GM12878 (cell line): ENCODE measurements around the gene ZWINT. TPM values are rescaled to one million over a fixed set of nuclear protein-coding genes. Genes with fewer than 3 reads are reported as not detected.

Experiments
- ATAC-seq: fragments of 200-7000 bp; cut with Tn5 transposase; 3 replicates; pipeline ENCODE4 v1.9.1; 2020; ENCODE audit warnings: mild to moderate bottlenecking, moderate library complexity
- BruUV-seq: library from RNA; stranded (reverse); fragments of 400-500 nt; replicated peaks from 2 replicates; lab custom pipeline; 2021; lab: Mats Ljungman, UMichigan
- CTCF ChIA-PET: fragments of 300-600 bp; sonication (Branson Sonifier 250); formaldehyde crosslinking; extraction: SDS; loops from one replicate; lab custom pipeline; 2021; ENCODE audit warnings: inconsistent platforms; lab: Yijun Ruan, JAX
- POLR2A ChIA-PET: fragments of 350-600 bp; formaldehyde crosslinking; extraction: SDS; loops from one replicate; lab custom pipeline; 2021; ENCODE audit warnings: inconsistent platforms; lab: Charles Lee
- RAD21 ChIA-PET: fragments of 300-600 bp; sonication (Branson Sonifier 250); formaldehyde crosslinking; loops from one replicate; lab custom pipeline; 2023; ENCODE audit warnings: antibody characterized with exemption; ENCODE audit not compliant: unreplicated experiment; lab: Charles Lee
- SMC1A ChIA-PET: fragments of 300-600 bp; sonication (Branson Sonifier 250); formaldehyde crosslinking; loops from one replicate; lab custom pipeline; 2023; ENCODE audit not compliant: unreplicated experiment, uncharacterized antibody; lab: Charles Lee
- DNase-seq: peaks from one replicate; pipeline ENCODE4 v3.0.0-alpha.2; 2011; ENCODE audit warnings: low read depth, low spot score
- FAIRE-seq: peaks from 3 replicates; lab custom pipeline; 2011; peaks lifted over from hg19 to GRCh38; lab: Jason Lieb, UNC
- H2AFZ ChIP-seq: 2 replicates; pipeline ENCODE4 v1.6.0; 2011; ENCODE audit warnings: low read depth, low read length, control low read depth; ENCODE audit not compliant: control insufficient read depth
- H3K27ac ChIP-seq: 2 replicates; pipeline ENCODE4 v1.5.1; 2011; ENCODE audit warnings: control low read depth; ENCODE audit not compliant: control insufficient read depth, insufficient read depth
- H3K27me3 ChIP-seq, 2 experiments: replicated peaks in 1 of 2; 2 replicates each; pipeline versions ENCODE4 v1.6.0 to v1.6.1; 2011; ENCODE audit warnings: low read length in 1 of 2; ENCODE audit not compliant: control insufficient read depth in 2 of 2, insufficient read depth in 2 of 2
- H3K36me3 ChIP-seq, 2 experiments: 2 replicates each; pipeline ENCODE4 v1.5.1; 2011; ENCODE audit warnings: low read length in 1 of 2; ENCODE audit not compliant: control insufficient read depth in 2 of 2, insufficient read depth in 2 of 2
- H3K4me1 ChIP-seq: 2 replicates; pipeline ENCODE4 v1.6.1; 2011; ENCODE audit warnings: mild to moderate bottlenecking, low read length, moderate library complexity, mixed read lengths; ENCODE audit not compliant: control insufficient read depth, insufficient read depth
- H3K4me2 ChIP-seq: 2 replicates; pipeline ENCODE4 v1.6.0; 2011; ENCODE audit warnings: control low read depth; ENCODE audit not compliant: control insufficient read depth, insufficient read depth
- H3K4me3 ChIP-seq: fragments of 200-600 bp; sonication (generic); 2 replicates; pipeline ENCODE4 v1.5.1; 2016
- H3K79me2 ChIP-seq: 2 replicates; pipeline ENCODE4 v1.6.0; 2011; ENCODE audit warnings: low read length; ENCODE audit not compliant: control insufficient read depth, insufficient read depth
- H3K9ac ChIP-seq: 2 replicates; pipeline ENCODE4 v1.8.0; 2011; ENCODE audit warnings: low read length, control low read depth, mixed read lengths; ENCODE audit not compliant: control insufficient read depth, insufficient read depth
- H3K9me3 ChIP-seq: replicated peaks from 3 replicates; pipeline ENCODE4 v1.5.1; 2011; ENCODE audit warnings: mild to moderate bottlenecking, low read length; ENCODE audit not compliant: control insufficient read depth, insufficient read depth
- H4K20me1 ChIP-seq: 2 replicates; pipeline ENCODE4 v1.6.0; 2011; ENCODE audit not compliant: control insufficient read depth, insufficient read depth
- BACH1 ChIP-seq: fragments of 450-650 bp; IDR thresholded peaks from 2 replicates; pipeline ENCODE4 v1.6.1; 2017; ENCODE audit warnings: mild to moderate bottlenecking, borderline replicate concordance
- CREM ChIP-seq: IDR thresholded peaks from 2 replicates; pipeline ENCODE4 v1.6.1; 2014; ENCODE audit warnings: antibody characterized with exemption, low read depth
- DPF2 ChIP-seq: fragments of 450-650 bp; IDR thresholded peaks from 2 replicates; pipeline ENCODE4 v1.6.1; 2017; ENCODE audit warnings: mild to moderate bottlenecking
- FOXM1 ChIP-seq: IDR thresholded peaks from 2 replicates; pipeline ENCODE4 v1.6.1; 2012; ENCODE audit warnings: low read depth, mild to moderate bottlenecking, inconsistent platforms, low read length, moderate library complexity
- GABPA ChIP-seq: IDR thresholded peaks from 2 replicates; pipeline ENCODE4 v1.6.1; 2014; ENCODE audit warnings: antibody characterized with exemption, low read depth, mild to moderate bottlenecking, inconsistent platforms
- KDM1A ChIP-seq: fragments of 200-600 bp; sonication (generic); IDR thresholded peaks from 2 replicates; pipeline ENCODE4 v1.6.1; 2016; ENCODE audit warnings: borderline replicate concordance
- KLF5 ChIP-seq: fragments of 450-650 bp; IDR thresholded peaks from 2 replicates; pipeline ENCODE4 v1.6.1; 2014; ENCODE audit warnings: mild to moderate bottlenecking; ENCODE audit not compliant: partially characterized antibody
- MYB ChIP-seq: fragments of 150-350 bp; IDR thresholded peaks from 2 replicates; pipeline ENCODE4 v1.6.1; 2014; ENCODE audit warnings: mild to moderate bottlenecking, low read depth, low read length, borderline replicate concordance
- MYC ChIP-seq: IDR thresholded peaks from 2 replicates; pipeline ENCODE4 v1.6.1; 2011; ENCODE audit warnings: mild to moderate bottlenecking, low read length, moderate library complexity, inconsistent platforms; ENCODE audit not compliant: insufficient read depth, insufficient replicate concordance, insufficient read length, severe bottlenecking
- POLR2AphosphoS5 ChIP-seq: IDR thresholded peaks from 2 replicates; pipeline ENCODE4 v1.6.1; 2011; ENCODE audit warnings: mild to moderate bottlenecking, low read length, inconsistent platforms
- SREBF2 ChIP-seq: IDR thresholded peaks from 2 replicates; pipeline ENCODE4 v1.6.1; 2012; ENCODE audit warnings: mild to moderate bottlenecking, low read length
- SUPT20H ChIP-seq: IDR thresholded peaks from 2 replicates; pipeline ENCODE4 v1.6.1; 2011; ENCODE audit warnings: low read depth, mild to moderate bottlenecking, low read length, moderate library complexity, borderline replicate concordance; ENCODE audit not compliant: control insufficient read depth
- TCF3 ChIP-seq: IDR thresholded peaks from 2 replicates; pipeline ENCODE4 v1.6.1; 2012; ENCODE audit warnings: low read depth, mild to moderate bottlenecking, low read length, borderline replicate concordance; ENCODE audit not compliant: insufficient read depth
- in situ Hi-C: fragments of 300-500 bp; cut with MboI; formaldehyde crosslinking; loops from 9 replicates; pipeline ENCODE4 v1.14.3; 2018; ENCODE audit warnings: mixed read lengths
- intact Hi-C: fragments of 100-400 bp; cut with micrococcal nuclease; formaldehyde crosslinking; loops from one replicate; pipeline ENCODE4 v1.14.2; 2022; ENCODE audit not compliant: unreplicated experiment
- polyA plus RNA-seq, 11 experiments: library from polyadenylated mRNA; depleted of rRNA in 4 of 11; unstranded in 6 of 11; stranded (reverse) in 5 of 11; fragments of >200 nt; fragmentation: Nextera tagmentation in 4 of 11; fragmentation: Illumina TruSeq in 1 of 11; extraction: Ambion mirVana in 4 of 11; extraction: Trizol in 1 of 11; gene quantifications; 1 replicate in 1 of 11; 2 replicates in 10 of 11; pipeline versions ENCODE4 v1.2.1 to v1.2.3, GENCODE V29; 2011 to 2016; ENCODE audit warnings: inconsistent platforms in 2 of 11, missing spikeins in 2 of 11, low read depth in 1 of 11
- total RNA-seq, 4 experiments: library from RNA; depleted of rRNA in 3 of 4; stranded (reverse); fragments of >200 nt in 3 of 4; fragmentation: Illumina TruSeq in 1 of 4; extraction: Trizol in 1 of 4; gene quantifications; 2 replicates each; pipeline versions ENCODE4 v1.2.1 to v1.2.3, GENCODE V29; 2013 to 2021
- TF ChIP-seq, protein P1 (sequence below): fragments of 450-650 bp; formaldehyde crosslinking; IDR thresholded peaks from 2 replicates; pipeline ENCODE4 v1.5.0; 2022; ENCODE audit warnings: mild to moderate bottlenecking, missing genetic modification characterization
- TF ChIP-seq, protein P2 (sequence below): fragments of 450-650 bp; formaldehyde crosslinking; IDR thresholded peaks from 2 replicates; pipeline ENCODE4 v1.4.0; 2020; ENCODE audit warnings: mild to moderate bottlenecking, moderate library complexity

ZWINT gene
- total and polyA plus RNA-seq, 10 of the 15 experiments (the other 5 are each of a cell fraction or from before 2014, with no cell fraction given) = 98.7 to 324 (median 138) TPM

DNA sequence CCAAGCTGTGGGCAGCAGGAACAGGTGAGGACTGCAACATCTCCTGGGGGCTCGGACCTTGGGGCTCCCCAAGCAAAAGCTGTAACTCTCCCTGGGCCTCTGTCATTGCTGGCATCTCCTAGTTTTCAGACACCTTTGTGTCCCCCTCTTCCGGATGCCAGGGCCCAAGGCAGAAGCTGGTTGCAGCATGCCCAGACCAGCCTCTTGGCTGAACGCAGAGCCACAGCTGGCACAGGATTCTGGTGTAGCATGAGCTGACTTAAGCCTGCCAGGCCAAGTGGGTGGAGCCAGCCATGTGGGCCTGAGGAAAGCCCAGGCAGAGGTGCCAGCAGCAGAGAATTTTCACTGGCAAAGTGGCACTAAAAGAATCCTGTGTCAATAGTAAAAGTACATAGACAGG lies 43.5 kb downstream of the ZWINT start (continued):
- TF ChIP-seq, protein P1, sequence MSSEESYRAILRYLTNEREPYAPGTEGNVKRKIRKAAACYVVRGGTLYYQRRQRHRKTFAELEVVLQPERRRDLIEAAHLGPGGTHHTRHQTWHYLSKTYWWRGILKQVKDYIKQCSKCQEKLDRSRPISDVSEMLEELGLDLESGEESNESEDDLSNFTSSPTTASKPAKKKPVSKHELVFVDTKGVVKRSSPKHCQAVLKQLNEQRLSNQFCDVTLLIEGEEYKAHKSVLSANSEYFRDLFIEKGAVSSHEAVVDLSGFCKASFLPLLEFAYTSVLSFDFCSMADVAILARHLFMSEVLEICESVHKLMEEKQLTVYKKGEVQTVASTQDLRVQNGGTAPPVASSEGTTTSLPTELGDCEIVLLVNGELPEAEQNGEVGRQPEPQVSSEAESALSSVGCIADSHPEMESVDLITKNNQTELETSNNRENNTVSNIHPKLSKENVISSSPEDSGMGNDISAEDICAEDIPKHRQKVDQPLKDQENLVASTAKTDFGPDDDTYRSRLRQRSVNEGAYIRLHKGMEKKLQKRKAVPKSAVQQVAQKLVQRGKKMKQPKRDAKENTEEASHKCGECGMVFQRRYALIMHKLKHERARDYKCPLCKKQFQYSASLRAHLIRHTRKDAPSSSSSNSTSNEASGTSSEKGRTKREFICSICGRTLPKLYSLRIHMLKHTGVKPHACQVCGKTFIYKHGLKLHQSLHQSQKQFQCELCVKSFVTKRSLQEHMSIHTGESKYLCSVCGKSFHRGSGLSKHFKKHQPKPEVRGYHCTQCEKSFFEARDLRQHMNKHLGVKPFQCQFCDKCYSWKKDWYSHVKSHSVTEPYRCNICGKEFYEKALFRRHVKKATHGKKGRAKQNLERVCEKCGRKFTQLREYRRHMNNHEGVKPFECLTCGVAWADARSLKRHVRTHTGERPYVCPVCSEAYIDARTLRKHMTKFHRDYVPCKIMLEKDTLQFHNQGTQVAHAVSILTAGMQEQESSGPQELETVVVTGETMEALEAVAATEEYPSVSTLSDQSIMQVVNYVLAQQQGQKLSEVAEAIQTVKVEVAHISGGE (CRISPR knock-in tag) = no peak
- TF ChIP-seq SUPT20H = no peak
- no peak for TF ChIP-seq KLF5
- TF ChIP-seq GABPA = no peak
- TF ChIP-seq DPF2 = no peak

DNA sequence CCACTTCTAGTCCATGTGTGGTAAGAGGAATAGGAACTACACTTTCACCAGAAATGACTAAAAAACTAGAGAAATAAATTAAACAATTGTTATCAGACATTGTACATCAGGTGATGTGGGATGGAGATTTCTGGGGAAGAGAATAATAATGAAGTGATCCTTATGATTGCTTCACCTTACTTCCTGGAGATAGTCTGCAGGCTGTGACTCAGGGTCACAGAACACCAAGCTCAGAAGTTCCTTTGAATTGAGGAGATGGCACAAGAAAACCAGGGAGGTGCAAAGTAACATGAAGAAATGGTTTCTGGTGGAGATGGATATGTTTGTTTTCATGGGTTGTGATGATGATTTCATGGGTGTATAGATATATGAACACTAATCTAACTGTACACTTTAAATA lies 44.5 kb downstream of the ZWINT start:
- ATAC-seq (no peak), DNase-seq (no peak), FAIRE-seq (no peak)
- RAD21 ChIA-PET = no interaction called here
- in situ Hi-C loops (no loop called here), intact Hi-C loops (no loop called here)
- Histone ChIP-seq H3K9me3 (no peaks in the 10 kb centered on the region), H3K36me3 (no peaks in the 10 kb centered on the region), H2AFZ (no peak overlapping the region), H4K20me1 (no peaks in the 10 kb centered on the region), H3K79me2 (no peaks in the 10 kb centered on the region), H3K4me2 (no peak overlapping the region), H3K27ac (no peak overlapping the region), H3K9ac (no peak overlapping the region), H3K4me3 (no peak overlapping the region), H3K4me1 (no peaks in the 10 kb centered on the region), H3K27me3 (no peaks in the 10 kb centered on the region)
- POLR2A ChIA-PET = interaction anchor here (0.8 kb wide), 1 partner anchor 39 kb away, joined by 3 read pairs; no protein-coding TSS in a partner anchor
- CTCF ChIA-PET = no interaction called here
- no TSS peak for BruUV-seq
- SMC1A ChIA-PET = interaction anchor here (1.1 kb wide), 1 partner anchor 10 kb away, joined by 4 read pairs; no protein-coding TSS in a partner anchor
- TF ChIP-seq, protein P2, sequence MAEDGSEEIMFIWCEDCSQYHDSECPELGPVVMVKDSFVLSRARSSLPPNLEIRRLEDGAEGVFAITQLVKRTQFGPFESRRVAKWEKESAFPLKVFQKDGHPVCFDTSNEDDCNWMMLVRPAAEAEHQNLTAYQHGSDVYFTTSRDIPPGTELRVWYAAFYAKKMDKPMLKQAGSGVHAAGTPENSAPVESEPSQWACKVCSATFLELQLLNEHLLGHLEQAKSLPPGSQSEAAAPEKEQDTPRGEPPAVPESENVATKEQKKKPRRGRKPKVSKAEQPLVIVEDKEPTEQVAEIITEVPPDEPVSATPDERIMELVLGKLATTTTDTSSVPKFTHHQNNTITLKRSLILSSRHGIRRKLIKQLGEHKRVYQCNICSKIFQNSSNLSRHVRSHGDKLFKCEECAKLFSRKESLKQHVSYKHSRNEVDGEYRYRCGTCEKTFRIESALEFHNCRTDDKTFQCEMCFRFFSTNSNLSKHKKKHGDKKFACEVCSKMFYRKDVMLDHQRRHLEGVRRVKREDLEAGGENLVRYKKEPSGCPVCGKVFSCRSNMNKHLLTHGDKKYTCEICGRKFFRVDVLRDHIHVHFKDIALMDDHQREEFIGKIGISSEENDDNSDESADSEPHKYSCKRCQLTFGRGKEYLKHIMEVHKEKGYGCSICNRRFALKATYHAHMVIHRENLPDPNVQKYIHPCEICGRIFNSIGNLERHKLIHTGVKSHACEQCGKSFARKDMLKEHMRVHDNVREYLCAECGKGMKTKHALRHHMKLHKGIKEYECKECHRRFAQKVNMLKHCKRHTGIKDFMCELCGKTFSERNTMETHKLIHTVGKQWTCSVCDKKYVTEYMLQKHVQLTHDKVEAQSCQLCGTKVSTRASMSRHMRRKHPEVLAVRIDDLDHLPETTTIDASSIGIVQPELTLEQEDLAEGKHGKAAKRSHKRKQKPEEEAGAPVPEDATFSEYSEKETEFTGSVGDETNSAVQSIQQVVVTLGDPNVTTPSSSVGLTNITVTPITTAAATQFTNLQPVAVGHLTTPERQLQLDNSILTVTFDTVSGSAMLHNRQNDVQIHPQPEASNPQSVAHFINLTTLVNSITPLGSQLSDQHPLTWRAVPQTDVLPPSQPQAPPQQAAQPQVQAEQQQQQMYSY (CRISPR knock-in tag) = no peak
- no peak for TF ChIP-seq BACH1
- TF ChIP-seq MYB = no peak
- TF ChIP-seq POLR2AphosphoS5 = no peak
- no peak for TF ChIP-seq KDM1A
- TF ChIP-seq CREM = no peak
- no peak for TF ChIP-seq SREBF2
- no peak for TF ChIP-seq TCF3
- TF ChIP-seq MYC = no peak
- no peak for TF ChIP-seq FOXM1
